Left lung (tissue), 10 donors: ENCODE results near the gene KPNA3. TPM values are rescaled to one million over a fixed set of nuclear protein-coding genes. Genes with fewer than 3 reads are reported as not detected.

Experiments
- ATAC-seq: fragments of 200-7000 bp; cut with Tn5 transposase; one replicate; pipeline ENCODE4 v1.9.1; 2020; ENCODE audit warnings: moderate library complexity
- DNase-seq, 4 donors: peaks; one replicate each; pipeline ENCODE4 v3.0.0-alpha.2; 2013 to 2020
- H3K27ac ChIP-seq, 2 donors: fragments of 200-600 bp; sonication (generic) in 1 of 2; one replicate each; pipeline versions ENCODE4 v1.5.0 to v1.8.0; 2020 to 2021
- H3K27me3 ChIP-seq, 2 donors: fragments of 200-600 bp; sonication (generic) in 1 of 2; one replicate each; pipeline versions ENCODE4 v1.5.0 to v1.8.0; 2020 to 2021
- H3K36me3 ChIP-seq, 2 donors: fragments of 200-600 bp; sonication (generic) in 1 of 2; one replicate each; pipeline versions ENCODE4 v1.5.0 to v1.8.0; 2020 to 2021
- H3K4me1 ChIP-seq, 2 donors: fragments of 200-600 bp; one replicate each; pipeline ENCODE4 v1.8.0; 2021
- H3K4me3 ChIP-seq, 2 donors: fragments of 200-600 bp; sonication (generic) in 1 of 2; one replicate each; pipeline versions ENCODE4 v1.5.0 to v1.8.0; 2020 to 2021; ENCODE audit warnings: mild to moderate bottlenecking in 1 of 2
- H3K9me3 ChIP-seq, 2 donors: fragments of 200-600 bp; sonication (generic) in 1 of 2; one replicate each; pipeline versions ENCODE4 v1.5.0 to v1.8.0; 2020 to 2021
- intact Hi-C, 2 donors: fragments of 100-400 bp; cut with DNase I; formaldehyde crosslinking; loops; one replicate each; pipeline versions ENCODE4 v1.11.2 to v1.14.2; 2022
- polyA plus RNA-seq, 6 donors: library from polyadenylated mRNA; unstranded; fragments of 120-200 nt; gene quantifications; one replicate each; pipeline ENCODE4 v1.2.1, GENCODE V29; 2013; ENCODE audit not compliant: insufficient read length in 6 of 6
- total RNA-seq, 2 donors: library from RNA; stranded (reverse); fragmentation: NEBNext Ultra II Directional; extraction: Animal tissue kit (Norgen Biotek cat#: 25700); gene quantifications; one replicate each; pipeline ENCODE4 v1.2.1, GENCODE V29; 2021
- TF ChIP-seq, protein P1 (sequence below), 2 donors: fragments of 200-600 bp; sonication (generic) in 1 of 2; IDR thresholded peaks; one replicate each; pipeline versions ENCODE4 v1.5.0 to v1.8.0; 2021; ENCODE audit warnings: antibody characterized with exemption in 2 of 2
- donor health status: DM: no; HTN: yes; CAD: no.
- donor health status: DM: no; HTN: no; CAD: no.

The KPNA3 gene
- total and polyA plus RNA-seq, 8 donors, result 31.5 to 42.0 (median 38.3) TPM

GRCh38 chr13:49838989-49839388 is 46.5 kb upstream of the KPNA3 start:
- DNase-seq, result no peak
- H3K36me3 ChIP-seq, result no peaks in the 10 kb centered on the region
- intact Hi-C loops, result no loop called here
- H3K27me3 ChIP-seq, result no peaks in the 10 kb centered on the region
- ATAC-seq, result no peak
- TF ChIP-seq, protein P1, sequence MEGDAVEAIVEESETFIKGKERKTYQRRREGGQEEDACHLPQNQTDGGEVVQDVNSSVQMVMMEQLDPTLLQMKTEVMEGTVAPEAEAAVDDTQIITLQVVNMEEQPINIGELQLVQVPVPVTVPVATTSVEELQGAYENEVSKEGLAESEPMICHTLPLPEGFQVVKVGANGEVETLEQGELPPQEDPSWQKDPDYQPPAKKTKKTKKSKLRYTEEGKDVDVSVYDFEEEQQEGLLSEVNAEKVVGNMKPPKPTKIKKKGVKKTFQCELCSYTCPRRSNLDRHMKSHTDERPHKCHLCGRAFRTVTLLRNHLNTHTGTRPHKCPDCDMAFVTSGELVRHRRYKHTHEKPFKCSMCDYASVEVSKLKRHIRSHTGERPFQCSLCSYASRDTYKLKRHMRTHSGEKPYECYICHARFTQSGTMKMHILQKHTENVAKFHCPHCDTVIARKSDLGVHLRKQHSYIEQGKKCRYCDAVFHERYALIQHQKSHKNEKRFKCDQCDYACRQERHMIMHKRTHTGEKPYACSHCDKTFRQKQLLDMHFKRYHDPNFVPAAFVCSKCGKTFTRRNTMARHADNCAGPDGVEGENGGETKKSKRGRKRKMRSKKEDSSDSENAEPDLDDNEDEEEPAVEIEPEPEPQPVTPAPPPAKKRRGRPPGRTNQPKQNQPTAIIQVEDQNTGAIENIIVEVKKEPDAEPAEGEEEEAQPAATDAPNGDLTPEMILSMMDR (IDR thresholded peaks at IDR 0.05), result no peak
- no peaks in the 10 kb centered on the region for H3K9me3 ChIP-seq
- no peak overlapping the region for H3K4me3 ChIP-seq
- H3K4me1 ChIP-seq, result no peaks in the 10 kb centered on the region
- no peak overlapping the region for H3K27ac ChIP-seq

GRCh38 chr13:49836516-49836915 is 44.0 kb upstream of the KPNA3 start:
- no peak for ATAC-seq
- DNase-seq, result no peak
- intact Hi-C loops, result no loop called here
- no peaks in the 10 kb centered on the region for H3K27me3 ChIP-seq
- no peaks in the 10 kb centered on the region for H3K9me3 ChIP-seq
- H3K4me3 ChIP-seq, result no peak overlapping the region
- TF ChIP-seq, protein P1 (IDR thresholded peaks at IDR 0.05), result no peak
- no peaks in the 10 kb centered on the region for H3K4me1 ChIP-seq
- no peak overlapping the region for H3K27ac ChIP-seq
- no peaks in the 10 kb centered on the region for H3K36me3 ChIP-seq

- ATAC-seq (no peak), DNase-seq (no peak)
- intact Hi-C loops, result no loop called here
- Histone ChIP-seq H3K9me3 (peaks cover 0 to 3% of the 10 kb centered on the region in 2 donors), H3K27me3 (no peaks in the 10 kb centered on the region), H3K36me3 (no peaks in the 10 kb centered on the region), H3K4me3 (no peak overlapping the region), H3K27ac (no peak overlapping the region), H3K4me1 (no peaks in the 10 kb centered on the region)
- TF ChIP-seq, protein P1 (IDR thresholded peaks at IDR 0.05), result no peak
Observed at GRCh38 chr13:49833402-49833801, 40.9 kb upstream of the KPNA3 start.

GRCh38 chr13:49831455-49831854 is 39.0 kb upstream of the KPNA3 start:
- Histone ChIP-seq H3K9me3 (peaks cover 0 to 3% of the 10 kb centered on the region in 2 donors), H3K36me3 (no peaks in the 10 kb centered on the region), H3K4me1 (no peaks in the 10 kb centered on the region), H3K27me3 (no peaks in the 10 kb centered on the region), H3K27ac (no peak overlapping the region), H3K4me3 (no peak overlapping the region)
- intact Hi-C loops, result no loop called here
- ATAC-seq (no peak), DNase-seq (no peak)
- TF ChIP-seq, protein P1 (IDR thresholded peaks at IDR 0.05), result no peak

GRCh38 chr13:49830721-49831120 is 38.2 kb upstream of the KPNA3 start:
- H3K4me3 ChIP-seq, result no peak overlapping the region
- ATAC-seq (no peak), DNase-seq (no peak)
- no peaks in the 10 kb centered on the region for H3K36me3 ChIP-seq
- intact Hi-C loops, result no loop called here
- H3K4me1 ChIP-seq, result no peaks in the 10 kb centered on the region
- peaks cover 0 to 3% of the 10 kb centered on the region in 2 donors for H3K9me3 ChIP-seq
- H3K27me3 ChIP-seq, result no peaks in the 10 kb centered on the region
- no peak overlapping the region for H3K27ac ChIP-seq
- TF ChIP-seq, protein P1 (IDR thresholded peaks at IDR 0.05), result no peak
